ENCODE results near the gene ATG2B. TPM values are rescaled to one million over a fixed set of nuclear protein-coding genes. Genes with fewer than 3 reads are reported as not detected.

Gene ATG2B
- total RNA-seq, 1 donor from 2014 or later, result 9.2 TPM

- ATAC-seq (no peak), DNase-seq (ENCODE audit: missing footprints) (no peak)
- intact Hi-C loops (cut with DNase I), result no loop called here
Observed at GRCh38 chr14:96242126-96242525, 121.0 kb downstream of the ATG2B start.

- DNase-seq (ENCODE audit: missing footprints), result no peak
- intact Hi-C loops (cut with DNase I), result no loop called here
- no peak for ATAC-seq
Observed at GRCh38 chr14:96240641-96241040, 122.5 kb downstream of the ATG2B start.

GRCh38 chr14:96239711-96240141, 123.4 kb downstream of the ATG2B start:
- no peak for ATAC-seq
- intact Hi-C loops (cut with DNase I), result no loop called here
- no peak for DNase-seq (ENCODE audit: missing footprints)

GRCh38 chr14:96238676-96239265, 124.4 kb downstream of the ATG2B start:
- no peak for DNase-seq (ENCODE audit: missing footprints)
- ATAC-seq, result no peak
- intact Hi-C loops (cut with DNase I), result no loop called here

GRCh38 chr14:96237641-96238040, 125.5 kb downstream of the ATG2B start:
- intact Hi-C loops (cut with DNase I), result no loop called here
- ATAC-seq (no peak), DNase-seq (ENCODE audit: missing footprints) (no peak)

- no peak for ATAC-seq
- intact Hi-C loops (cut with DNase I), result no loop called here
- DNase-seq (ENCODE audit: missing footprints), result no peak
Observed at GRCh38 chr14:96235426-96235825, 127.7 kb downstream of the ATG2B start.

GRCh38 chr14:96233661-96234060, 129.5 kb downstream of the ATG2B start:
- no peak for ATAC-seq
- intact Hi-C loops (cut with DNase I), result no loop called here
- no peak for DNase-seq (ENCODE audit: missing footprints)

GRCh38 chr14:96232506-96232905, 130.6 kb downstream of the ATG2B start:
- ATAC-seq (no peak), DNase-seq (ENCODE audit: missing footprints) (no peak)
- intact Hi-C loops (cut with DNase I), result no loop called here

- DNase-seq (ENCODE audit: missing footprints) (no peak), ATAC-seq (no peak)
- intact Hi-C loops (cut with DNase I), result no loop called here
Observed at GRCh38 chr14:96231526-96232130, 131.5 kb downstream of the ATG2B start.

GRCh38 chr14:96231056-96231455, 132.1 kb downstream of the ATG2B start:
- ATAC-seq (no peak), DNase-seq (ENCODE audit: missing footprints) (no peak)
- intact Hi-C loops (cut with DNase I), result no loop called here

- ATAC-seq (no peak), DNase-seq (ENCODE audit: missing footprints) (no peak)
- intact Hi-C loops (cut with DNase I), result no loop called here
Observed at GRCh38 chr14:96229315-96229714, 133.8 kb downstream of the ATG2B start.

Other genes starting within 250 kb of the ATG2B start
- 0.76 TPM for gene BDKRB2, start 158.5 kb downstream of the ATG2B start, total RNA-seq
- not detected for gene BDKRB1, start 107.1 kb downstream of the ATG2B start, total RNA-seq
- 11.6 TPM for gene GSKIP, start 185 bp upstream of the ATG2B start, total RNA-seq
- gene AK7, start 28.8 kb upstream of the ATG2B start, total RNA-seq, result 0.32 TPM
- gene PAPOLA, start 139.0 kb upstream of the ATG2B start, total RNA-seq, result 141 TPM

Data from Right ventricle myocardium inferior (tissue), 1 donor.